Mesendoderm (in vitro differentiated cells): ENCODE measurements around the gene GAPDH.

Experiments
- DNase-seq: peaks from one replicate; pipeline ENCODE4 v3.0.0; 2013
- H2AK5ac ChIP-seq: 2 replicates; pipeline ENCODE4 v1.6.1; 2013; ENCODE audit warnings: low read length, inconsistent platforms
- H2BK120ac ChIP-seq: 2 replicates; pipeline ENCODE4 v1.6.1; 2013; ENCODE audit warnings: low read depth, mild to moderate bottlenecking, low read length, moderate library complexity, mixed read lengths
- H2BK15ac ChIP-seq: replicated peaks from 2 replicates; pipeline ENCODE4 v1.6.1; 2013; ENCODE audit warnings: low read depth, mild to moderate bottlenecking, moderate library complexity
- H2BK5ac ChIP-seq: 2 replicates; pipeline ENCODE4 v1.6.1; 2013; ENCODE audit warnings: low read length, inconsistent platforms
- H3K18ac ChIP-seq: 2 replicates; pipeline ENCODE4 v1.6.1; 2013; ENCODE audit warnings: mild to moderate bottlenecking, low read length, mixed read lengths
- H3K23ac ChIP-seq: one replicate; pipeline ENCODE4 v1.6.1; 2013; ENCODE audit warnings: low read length
- H3K27ac ChIP-seq: 2 replicates; pipeline ENCODE4 v1.5.1; 2013; ENCODE audit warnings: low read depth, mild to moderate bottlenecking, inconsistent platforms, low read length, moderate library complexity
- H3K27me3 ChIP-seq: 2 replicates; pipeline ENCODE4 v1.6.1; 2013; ENCODE audit warnings: low read length, control low read depth, mild to moderate bottlenecking, inconsistent platforms; ENCODE audit not compliant: insufficient read depth, poor library complexity
- H3K36me3 ChIP-seq: 2 replicates; pipeline ENCODE4 v1.6.1; 2013; ENCODE audit warnings: low read length, inconsistent platforms; ENCODE audit not compliant: control insufficient read depth, insufficient read depth
- H3K4ac ChIP-seq: one replicate; pipeline ENCODE4 v1.6.1; 2013; ENCODE audit warnings: low read depth, mild to moderate bottlenecking, low read length, moderate library complexity
- H3K4me1 ChIP-seq: 2 replicates; pipeline ENCODE4 v1.6.1; 2013; ENCODE audit warnings: low read depth, low read length, inconsistent platforms; ENCODE audit not compliant: control insufficient read depth
- H3K4me2 ChIP-seq: 2 replicates; pipeline ENCODE4 v1.6.1; 2013; ENCODE audit warnings: low read length
- H3K4me3 ChIP-seq: 2 replicates; pipeline ENCODE4 v1.5.1; 2013; ENCODE audit warnings: mild to moderate bottlenecking, low read length
- H3K56ac ChIP-seq: one replicate; pipeline ENCODE4 v1.6.1; 2013; ENCODE audit warnings: low read length
- H3K79me1 ChIP-seq: 2 replicates; pipeline ENCODE4 v1.6.1; 2013; ENCODE audit warnings: low read length, inconsistent platforms
- H3K79me2 ChIP-seq: 2 replicates; pipeline ENCODE4 v1.6.1; 2013; ENCODE audit warnings: mild to moderate bottlenecking, low read length; ENCODE audit not compliant: control insufficient read depth, insufficient read depth
- H3K9ac ChIP-seq: 2 replicates; pipeline ENCODE4 v1.6.1; 2013; ENCODE audit warnings: low read length, inconsistent platforms
- H4K5ac ChIP-seq: one replicate; pipeline ENCODE4 v1.6.1; 2013; ENCODE audit warnings: low read length
- H4K8ac ChIP-seq: one replicate; pipeline ENCODE4 v1.6.1; 2013; ENCODE audit warnings: low read depth, mild to moderate bottlenecking, control low read depth, low read length, moderate library complexity
- WGBS: extraction: QIAGEN DNeasy Blood & Tissue Kit; methylation state at CpG from one replicate; pipeline ENCODE4 v1.1.7; 2013; ENCODE audit warnings: low lambda C conversion rate, missing lambda C conversion rate; ENCODE audit not compliant: insufficient coverage; ENCODE audit errors: extremely low coverage; 5-methylcytosine and 5-hydroxymethylcytosine counted together

Gene GAPDH

DNA sequence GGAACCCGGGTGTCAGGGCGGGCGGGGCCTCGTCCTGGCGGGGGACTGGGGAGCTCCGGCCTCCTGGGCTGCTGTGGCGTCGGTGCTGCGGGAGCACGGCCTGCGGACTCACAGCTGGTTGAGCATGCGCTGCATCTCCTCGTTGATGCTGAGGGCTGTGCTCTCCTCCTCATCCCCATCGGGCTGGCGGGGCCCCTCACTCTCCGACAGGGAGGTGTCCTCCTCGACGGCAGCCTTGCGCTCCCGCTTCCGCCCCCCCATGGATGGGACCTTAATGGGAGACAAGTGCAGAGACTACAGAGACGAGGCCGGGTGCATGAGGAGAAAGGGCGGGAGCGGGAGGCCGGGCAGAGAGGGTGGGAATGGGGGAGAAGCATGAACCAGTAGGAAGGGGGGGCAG lies 14.2 kb downstream of the GAPDH start:
- Histone ChIP-seq H3K27ac (no peak overlapping the region), H3K36me3 (peaks cover 4% of the 10 kb centered on the region), H3K4me1 (no peaks in the 10 kb centered on the region), H3K79me2 (peaks cover 25% of the 10 kb centered on the region), H4K5ac (no peak overlapping the region), H3K56ac (no peak overlapping the region), H3K79me1 (peaks cover 27% of the 10 kb centered on the region), H3K4me2 (no peak overlapping the region), H2BK5ac (no peak overlapping the region), H3K4ac (no peak overlapping the region), H3K18ac (no peak overlapping the region), H4K8ac (no peak overlapping the region), H3K9ac (no peak overlapping the region), H3K4me3 (no peak overlapping the region), H3K27me3 (no peaks in the 10 kb centered on the region), H2AK5ac (no peak overlapping the region), H2BK120ac (no peak overlapping the region), H2BK15ac (no peak overlapping the region), H3K23ac (no peak overlapping the region)
- no peak for DNase-seq
- no CpG with 5 or more reads among the region's 26 CpGs for WGBS

DNA sequence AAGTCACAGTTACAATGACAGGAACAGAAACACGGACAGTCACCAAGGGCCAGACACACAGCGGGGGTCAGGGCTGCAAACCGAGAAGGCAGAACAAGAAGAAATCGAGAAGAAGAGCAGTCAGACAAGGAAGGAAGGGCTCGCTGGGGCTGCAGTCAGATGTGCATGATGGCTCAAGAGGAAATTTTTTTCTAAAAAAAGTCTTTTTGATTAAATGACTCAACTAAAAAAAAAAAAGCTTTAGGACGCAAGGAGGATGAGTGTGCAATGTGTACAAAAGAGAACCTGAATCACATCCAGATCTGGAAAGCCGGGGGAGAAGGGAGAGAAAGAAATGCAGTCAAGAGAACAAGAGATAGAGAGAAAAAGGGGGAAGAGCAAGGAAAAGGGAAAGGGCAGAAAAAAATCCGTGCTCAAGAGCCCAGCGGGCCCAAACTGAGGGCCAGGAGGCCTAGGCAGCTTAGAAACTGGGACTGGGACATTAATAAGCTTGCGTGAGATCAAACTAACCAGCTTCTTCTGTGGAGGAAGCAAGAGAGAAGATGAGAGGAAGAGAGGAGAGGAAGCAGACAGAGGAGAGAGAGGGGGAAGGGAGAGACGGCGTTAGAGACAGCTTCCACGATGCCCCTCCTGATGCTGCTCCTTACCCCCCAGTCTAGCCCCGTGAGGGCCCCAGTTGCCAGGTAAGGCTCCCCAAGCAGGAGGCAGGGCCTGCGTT lies 14.8 kb downstream of the GAPDH start:
- no CpG with 5 or more reads among the region's 15 CpGs for WGBS
- Histone ChIP-seq H3K27ac (no peak overlapping the region), H3K9ac (no peak overlapping the region), H3K27me3 (no peaks in the 10 kb centered on the region), H3K4me3 (no peak overlapping the region), H2AK5ac (no peak overlapping the region), H2BK15ac (no peak overlapping the region), H4K8ac (no peak overlapping the region), H3K23ac (no peak overlapping the region), H3K4me1 (no peaks in the 10 kb centered on the region), H4K5ac (no peak overlapping the region), H3K36me3 (peaks cover 4% of the 10 kb centered on the region), H3K18ac (no peak overlapping the region), H2BK5ac (no peak overlapping the region), H3K56ac (no peak overlapping the region), H3K79me1 (peaks cover 29% of the 10 kb centered on the region), H2BK120ac (no peak overlapping the region), H3K79me2 (peaks cover 27% of the 10 kb centered on the region), H3K4ac (no peak overlapping the region), H3K4me2 (no peak overlapping the region)
- DNase-seq = no peak

- Histone ChIP-seq H2BK120ac (no peak overlapping the region), H3K18ac (no peak overlapping the region), H3K79me1 (peaks cover 31% of the 10 kb centered on the region), H4K5ac (no peak overlapping the region), H3K56ac (no peak overlapping the region), H2BK15ac (no peak overlapping the region), H3K27ac (no peak overlapping the region), H3K4me1 (peaks cover 2% of the 10 kb centered on the region), H3K4me2 (no peak overlapping the region), H3K4me3 (no peak overlapping the region), H2AK5ac (no peak overlapping the region), H3K4ac (no peak overlapping the region), H3K27me3 (no peaks in the 10 kb centered on the region), H4K8ac (no peak overlapping the region), H2BK5ac (no peak overlapping the region), H3K9ac (no peak overlapping the region), H3K23ac (no peak overlapping the region), H3K36me3 (peaks cover 4% of the 10 kb centered on the region), H3K79me2 (peaks cover 27% of the 10 kb centered on the region)
- DNase-seq = no peak
- WGBS = no CpG with 5 or more reads among the region's 18 CpGs
Measured at GRCh38 chr12:6549684-6550151, 15.4 kb downstream of the GAPDH start.

DNA sequence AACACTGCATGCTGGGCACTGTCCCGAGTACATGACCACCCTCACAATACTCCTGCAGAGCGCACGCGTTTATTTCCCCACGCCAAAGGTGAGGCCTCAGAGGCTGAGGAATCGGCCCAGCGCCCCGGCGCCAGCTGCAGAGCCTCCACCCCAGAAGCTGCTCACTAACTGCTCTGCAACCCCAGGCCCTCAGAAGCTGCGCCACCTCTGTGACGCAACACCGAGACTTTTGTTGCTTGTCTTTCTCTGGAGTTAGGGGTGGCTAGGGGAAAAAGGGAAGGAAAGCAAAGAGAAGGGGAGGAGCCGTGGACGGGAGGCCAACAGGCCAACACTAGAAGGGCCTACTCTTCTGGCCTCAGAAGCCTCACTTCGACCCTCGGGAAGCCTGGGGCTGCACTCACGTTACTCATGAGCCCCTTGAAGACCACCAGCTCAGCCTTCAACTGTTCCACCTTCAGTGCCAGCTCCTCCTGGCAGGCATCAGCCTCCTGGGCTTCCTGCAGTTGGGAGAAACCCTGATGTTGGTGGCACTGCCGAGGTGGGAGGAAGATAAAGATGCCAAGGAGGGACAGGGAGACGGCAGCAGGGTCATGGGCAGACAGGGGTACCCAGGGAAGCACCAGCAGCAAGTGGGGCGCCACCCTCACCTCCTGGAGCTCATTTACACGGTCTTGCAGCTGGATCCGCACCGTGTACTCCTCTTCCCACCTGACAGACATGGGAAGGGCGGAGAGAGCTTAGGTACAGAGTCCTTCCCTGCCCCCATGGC lies 16.2 kb downstream of the GAPDH start:
- no peak overlapping the region for H2BK5ac ChIP-seq
- no peak overlapping the region for H3K18ac ChIP-seq
- H3K23ac ChIP-seq = no peak overlapping the region
- H3K4me3 ChIP-seq = no peak overlapping the region
- no peak overlapping the region for H3K56ac ChIP-seq
- H3K27me3 ChIP-seq = no peaks in the 10 kb centered on the region
- DNase-seq = no peak
- no peak overlapping the region for H2BK120ac ChIP-seq
- WGBS = no CpG with 5 or more reads among the region's 24 CpGs
- H2BK15ac ChIP-seq = no peak overlapping the region
- no peak overlapping the region for H4K8ac ChIP-seq
- peaks cover 33% of the 10 kb centered on the region for H3K79me2 ChIP-seq
- peaks cover 4% of the 10 kb centered on the region for H3K4me1 ChIP-seq
- H2AK5ac ChIP-seq = no peak overlapping the region
- peaks cover 35% of the 10 kb centered on the region for H3K79me1 ChIP-seq
- no peak overlapping the region for H3K4ac ChIP-seq
- H3K27ac ChIP-seq = no peak overlapping the region
- no peak overlapping the region for H4K5ac ChIP-seq
- H3K9ac ChIP-seq = no peak overlapping the region
- no peak overlapping the region for H3K4me2 ChIP-seq
- H3K36me3 ChIP-seq = peaks cover 4% of the 10 kb centered on the region

DNA sequence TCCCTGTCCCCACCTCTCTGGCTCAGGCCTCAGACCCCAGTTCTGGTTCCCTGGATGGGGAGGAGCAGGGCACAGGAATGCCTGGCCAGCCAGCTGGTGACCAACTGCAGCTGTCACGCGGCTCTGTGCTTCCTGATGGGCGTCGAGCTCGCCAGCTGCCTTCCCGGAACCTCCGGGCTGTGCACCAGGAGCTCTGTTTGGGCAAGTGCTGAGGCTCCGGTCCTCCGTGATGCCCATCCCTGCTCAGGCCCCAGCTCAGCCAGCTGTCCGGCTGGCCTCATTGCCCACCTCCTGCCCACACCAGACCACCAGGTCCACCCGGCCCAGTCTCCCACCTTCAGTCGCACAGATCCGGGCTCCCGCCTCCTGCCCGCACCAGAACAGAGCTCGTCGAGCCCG lies 16.7 kb downstream of the GAPDH start:
- Histone ChIP-seq H3K36me3 (peaks cover 1% of the 10 kb centered on the region), H3K4me1 (peaks cover 4% of the 10 kb centered on the region), H3K79me2 (peaks cover 33% of the 10 kb centered on the region), H3K56ac (no peak overlapping the region), H2AK5ac (no peak overlapping the region), H3K23ac (no peak overlapping the region), H3K18ac (no peak overlapping the region), H3K27ac (no peak overlapping the region), H3K4me2 (no peak overlapping the region), H3K4me3 (no peak overlapping the region), H3K27me3 (no peaks in the 10 kb centered on the region), H2BK5ac (no peak overlapping the region), H4K8ac (no peak overlapping the region), H3K9ac (no peak overlapping the region), H4K5ac (no peak overlapping the region), H2BK120ac (no peak overlapping the region), H3K4ac (no peak overlapping the region), H3K79me1 (peaks cover 35% of the 10 kb centered on the region), H2BK15ac (no peak overlapping the region)
- no peak for DNase-seq
- WGBS = no CpG with 5 or more reads among the region's 18 CpGs
